Breast epithelium (tissue), 3 donors: Measurements from ENCODE around the gene PRRT1B.

ENCODE experiments used
- POLR2A ChIP-seq: fragments of 450-650 bp; IDR thresholded peaks from one replicate; pipeline ENCODE4 v1.6.1; 2016; ENCODE audit warnings: antibody characterized with exemption, mild to moderate bottlenecking, moderate library complexity
- TF ChIP-seq, protein P1 (sequence below), 3 donors: fragments of 450-650 bp; IDR thresholded peaks; one replicate each; pipeline ENCODE4 v1.5.1; 2016 to 2017; ENCODE audit warnings: antibody characterized with exemption in 3 of 3, mild to moderate bottlenecking in 3 of 3, moderate library complexity in 3 of 3

DNA sequence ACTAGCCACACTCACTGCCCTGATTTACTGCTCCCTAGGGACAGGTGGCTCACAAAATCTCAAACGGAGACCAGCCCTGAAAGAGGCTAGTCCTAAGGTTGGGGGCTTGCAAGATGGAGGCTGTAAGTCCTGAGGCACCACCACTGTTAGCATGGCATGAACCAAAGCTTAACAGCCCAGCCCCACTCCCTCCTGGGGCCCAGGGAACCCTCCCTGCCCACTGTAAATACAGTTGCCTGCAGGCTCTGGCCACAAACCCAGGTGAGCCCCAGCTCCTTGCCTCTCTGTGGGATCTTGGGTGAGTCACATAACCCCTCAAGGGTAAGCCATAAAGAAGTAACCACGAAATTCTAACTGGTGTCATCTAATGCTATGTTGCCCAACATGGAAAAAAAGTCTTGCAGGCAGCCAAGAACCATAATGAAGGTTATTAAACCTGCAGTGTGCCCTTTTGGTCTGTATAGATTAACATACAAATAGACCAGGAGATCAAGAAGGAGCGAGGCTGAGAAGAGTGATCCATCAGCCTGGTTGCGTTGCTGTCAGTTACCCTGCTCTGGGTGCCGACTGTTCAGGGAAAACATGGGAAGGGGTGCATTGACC lies 44.3 kb upstream of the PRRT1B start:
- TF ChIP-seq, protein P1, sequence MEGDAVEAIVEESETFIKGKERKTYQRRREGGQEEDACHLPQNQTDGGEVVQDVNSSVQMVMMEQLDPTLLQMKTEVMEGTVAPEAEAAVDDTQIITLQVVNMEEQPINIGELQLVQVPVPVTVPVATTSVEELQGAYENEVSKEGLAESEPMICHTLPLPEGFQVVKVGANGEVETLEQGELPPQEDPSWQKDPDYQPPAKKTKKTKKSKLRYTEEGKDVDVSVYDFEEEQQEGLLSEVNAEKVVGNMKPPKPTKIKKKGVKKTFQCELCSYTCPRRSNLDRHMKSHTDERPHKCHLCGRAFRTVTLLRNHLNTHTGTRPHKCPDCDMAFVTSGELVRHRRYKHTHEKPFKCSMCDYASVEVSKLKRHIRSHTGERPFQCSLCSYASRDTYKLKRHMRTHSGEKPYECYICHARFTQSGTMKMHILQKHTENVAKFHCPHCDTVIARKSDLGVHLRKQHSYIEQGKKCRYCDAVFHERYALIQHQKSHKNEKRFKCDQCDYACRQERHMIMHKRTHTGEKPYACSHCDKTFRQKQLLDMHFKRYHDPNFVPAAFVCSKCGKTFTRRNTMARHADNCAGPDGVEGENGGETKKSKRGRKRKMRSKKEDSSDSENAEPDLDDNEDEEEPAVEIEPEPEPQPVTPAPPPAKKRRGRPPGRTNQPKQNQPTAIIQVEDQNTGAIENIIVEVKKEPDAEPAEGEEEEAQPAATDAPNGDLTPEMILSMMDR (IDR thresholded peaks at IDR 0.05), result no peak
- TF ChIP-seq POLR2A, result no peak
